ENCODE results near the gene FBLN7. TPM values are rescaled to one million over a fixed set of nuclear protein-coding genes. Genes with fewer than 3 reads are reported as not detected.

FBLN7 gene
- total RNA-seq, 1 experiment from 2014 or later = 0.70 TPM

GRCh38 chr2:112148477-112148876 lies 10.3 kb downstream of the FBLN7 start:
- intact Hi-C loops (cut with micrococcal nuclease; ENCODE audit: unreplicated experiment) = no loop called here
- Histone ChIP-seq H3K79me2 (ENCODE audit: low read depth) (no peaks in the 10 kb centered on the region), H3K9me3 (ENCODE audit: insufficient read depth, low read depth) (no peaks in the 10 kb centered on the region), H3K27me3 (ENCODE audit: insufficient read depth, low read depth) (no peaks in the 10 kb centered on the region), H3F3A (ENCODE audit: insufficient read depth, low read depth) (no peaks in the 10 kb centered on the region), H3K9me2 (ENCODE audit: insufficient read depth) (no peaks in the 10 kb centered on the region), H2AFZ (no peak overlapping the region), H3K4me3 (no peak overlapping the region), H3K27ac (no peak overlapping the region), H4K20me1 (ENCODE audit: insufficient read depth) (no peaks in the 10 kb centered on the region), H3K36me3 (ENCODE audit: low read depth) (no peaks in the 10 kb centered on the region), H3K4me1 (replicated peaks; ENCODE audit: insufficient read depth) (no peaks in the 10 kb centered on the region), H3K4me2 (no peak overlapping the region)
- TF ChIP-seq EZH2 (IDR thresholded peaks at IDR 0.05; ENCODE audit: low read depth) (no peak), CTCF (conservative IDR thresholded peaks at IDR 0.05) (no peak)
- POLR2A ChIA-PET (ENCODE audit: unreplicated experiment) = no interaction called here
- CTCF ChIA-PET = no interaction called here
- no TSS peak for BruUV-seq (replicated peaks)
- no peak for DNase-seq

- Histone ChIP-seq H3K79me2 (ENCODE audit: low read depth) (no peaks in the 10 kb centered on the region), H4K20me1 (ENCODE audit: insufficient read depth) (no peaks in the 10 kb centered on the region), H3K27me3 (ENCODE audit: insufficient read depth, low read depth) (no peaks in the 10 kb centered on the region), H3K4me1 (replicated peaks; ENCODE audit: insufficient read depth) (no peaks in the 10 kb centered on the region), H3K27ac (no peak overlapping the region), H3K9me2 (ENCODE audit: insufficient read depth) (no peaks in the 10 kb centered on the region), H3K4me2 (no peak overlapping the region), H2AFZ (no peak overlapping the region), H3K9me3 (ENCODE audit: insufficient read depth, low read depth) (no peaks in the 10 kb centered on the region), H3K36me3 (ENCODE audit: low read depth) (no peaks in the 10 kb centered on the region), H3K4me3 (no peak overlapping the region), H3F3A (ENCODE audit: insufficient read depth, low read depth) (no peaks in the 10 kb centered on the region)
- intact Hi-C loops (cut with micrococcal nuclease; ENCODE audit: unreplicated experiment) = no loop called here
- no TSS peak for BruUV-seq (replicated peaks)
- DNase-seq = no peak
- ChIA-PET POLR2A (ENCODE audit: unreplicated experiment) (no interaction called here), CTCF (no interaction called here)
- TF ChIP-seq CTCF (conservative IDR thresholded peaks at IDR 0.05) = no peak
- no peak for TF ChIP-seq EZH2 (IDR thresholded peaks at IDR 0.05; ENCODE audit: low read depth)
Observed at GRCh38 chr2:112149194-112149593, 11.0 kb downstream of the FBLN7 start.

- CTCF ChIA-PET = no interaction called here
- intact Hi-C loops (cut with micrococcal nuclease; ENCODE audit: unreplicated experiment) = no loop called here
- Histone ChIP-seq H3F3A (ENCODE audit: insufficient read depth, low read depth) (no peaks in the 10 kb centered on the region), H3K4me2 (no peak overlapping the region), H2AFZ (no peak overlapping the region), H3K4me1 (replicated peaks; ENCODE audit: insufficient read depth) (no peaks in the 10 kb centered on the region), H3K79me2 (ENCODE audit: low read depth) (no peaks in the 10 kb centered on the region), H3K27ac (no peak overlapping the region), H4K20me1 (ENCODE audit: insufficient read depth) (no peaks in the 10 kb centered on the region), H3K9me3 (ENCODE audit: insufficient read depth, low read depth) (no peaks in the 10 kb centered on the region), H3K36me3 (ENCODE audit: low read depth) (no peaks in the 10 kb centered on the region), H3K27me3 (ENCODE audit: insufficient read depth, low read depth) (no peaks in the 10 kb centered on the region), H3K4me3 (no peak overlapping the region), H3K9me2 (ENCODE audit: insufficient read depth) (no peaks in the 10 kb centered on the region)
- no peak for TF ChIP-seq EZH2 (IDR thresholded peaks at IDR 0.05; ENCODE audit: low read depth)
- no peak for TF ChIP-seq CTCF (conservative IDR thresholded peaks at IDR 0.05)
- POLR2A ChIA-PET (ENCODE audit: unreplicated experiment) = no interaction called here
- DNase-seq = no peak
- no TSS peak for BruUV-seq (replicated peaks)
Observed at GRCh38 chr2:112149866-112150435, 11.8 kb downstream of the FBLN7 start.

Measured in PC-9 (cell line).